ENCODE measurements around the gene B3GNT7. TPM values are rescaled to one million over a fixed set of nuclear protein-coding genes. Genes with fewer than 3 reads are reported as not detected.

The B3GNT7 gene
- total RNA-seq = 10.7 and 13.0 TPM in 2 replicates

GRCh38 chr2:231395188-231396057 lies at the start of gene B3GNT7:
Gene B3GNT7 (plus strand): TSS chr2:231395710. CDS start chr2:231395804, 94 bp downstream.

Other genes starting within 250 kb of the B3GNT7 start
- gene ARMC9, start 197.1 kb upstream of the B3GNT7 start, total RNA-seq = 4.8 and 7.4 TPM in 2 replicates
- gene NCL, start 68.8 kb downstream of the B3GNT7 start, total RNA-seq = 131 and 231 TPM in 2 replicates
- gene NMUR1, start 134.7 kb downstream of the B3GNT7 start, total RNA-seq = 0.11 TPM in 1 of 2 replicates, not detected in the other
- not detected in 2 replicates for gene TEX44, start 197.2 kb downstream of the B3GNT7 start, total RNA-seq

All from dermis lymphatic vessel endothelial cell (primary cell).